PC-3 (cell line): ENCODE data around the gene AGTPBP1. TPM values are rescaled to one million over a fixed set of nuclear protein-coding genes. Genes with fewer than 3 reads are reported as not detected.

ENCODE experiments used
- ATAC-seq: fragments of 200-7000 bp; cut with Tn5 transposase; 2 replicates; pipeline ENCODE4 v1.9.1; 2020; ENCODE audit warnings: mild to moderate bottlenecking, moderate library complexity
- BruUV-seq: library from RNA; stranded (reverse); fragments of 400-500 nt; replicated peaks from 2 replicates; lab custom pipeline; 2021; lab: Mats Ljungman, UMichigan
- CTCF ChIA-PET: fragments of 300-600 bp; sonication (Branson Sonifier 250); formaldehyde crosslinking; loops from one replicate; lab custom pipeline; 2022; ENCODE audit warnings: antibody characterized with exemption; lab: Charles Lee
- POLR2A ChIA-PET: fragments of 300-600 bp; sonication (Branson Sonifier 250); formaldehyde crosslinking; loops from one replicate; lab custom pipeline; 2022; ENCODE audit warnings: antibody characterized with exemption; ENCODE audit not compliant: unreplicated experiment; lab: Charles Lee
- DNase-seq: peaks from one replicate; pipeline ENCODE4 v3.0.0-alpha.2; 2015
- H2AFZ ChIP-seq: fragments of 300-600 bp; sonication (generic); 2 replicates; pipeline ENCODE4 v1.6.0; 2016; ENCODE audit warnings: antibody characterized with exemption, low read length
- H3F3A ChIP-seq: fragments of 300-600 bp; sonication (generic); one replicate; pipeline ENCODE4 v1.6.0; 2017; ENCODE audit warnings: antibody characterized with exemption, low read length, control low read depth, mild to moderate bottlenecking; ENCODE audit not compliant: unreplicated experiment
- H3K27ac ChIP-seq: fragments of 300-600 bp; sonication (generic); 2 replicates; pipeline ENCODE4 v1.5.1; 2016; ENCODE audit warnings: mild to moderate bottlenecking, low read length
- H3K27me3 ChIP-seq: fragments of 300-600 bp; sonication (generic); 2 replicates; pipeline ENCODE4 v1.6.1; 2016; ENCODE audit warnings: low read length, mixed read lengths
- H3K36me3 ChIP-seq: fragments of 300-600 bp; sonication (generic); 2 replicates; pipeline ENCODE4 v1.6.1; 2016; ENCODE audit warnings: low read depth, mixed run types, low read length, mixed read lengths
- H3K4me1 ChIP-seq: fragments of 300-600 bp; sonication (generic); 2 replicates; pipeline ENCODE4 v1.5.1; 2016; ENCODE audit warnings: low read length; ENCODE audit not compliant: insufficient read depth
- H3K4me2 ChIP-seq: fragments of 300-600 bp; sonication (generic); 2 replicates; pipeline ENCODE4 v1.6.0; 2016; ENCODE audit warnings: low read length
- H3K4me3 ChIP-seq: fragments of 300-600 bp; sonication (generic); 2 replicates; pipeline ENCODE4 v1.5.1; 2016; ENCODE audit warnings: mild to moderate bottlenecking, low read length, mixed read lengths
- H3K79me2 ChIP-seq: fragments of 300-600 bp; sonication (generic); 2 replicates; pipeline ENCODE4 v1.6.1; 2017; ENCODE audit warnings: low read length, mixed read lengths
- H3K9ac ChIP-seq: fragments of 300-600 bp; sonication (generic); 2 replicates; pipeline ENCODE4 v1.6.0; 2016; ENCODE audit warnings: mild to moderate bottlenecking, low read length
- H3K9me2 ChIP-seq: fragments of 300-600 bp; sonication (generic); replicated peaks from 2 replicates; pipeline ENCODE4 v1.6.1; 2016; ENCODE audit warnings: mixed run types, low read length, mixed read lengths
- H3K9me3 ChIP-seq: fragments of 300-600 bp; sonication (generic); 2 replicates; pipeline ENCODE4 v1.6.1; 2016; ENCODE audit warnings: low read length, mixed read lengths
- H4K20me1 ChIP-seq: fragments of 300-600 bp; sonication (generic); 2 replicates; pipeline ENCODE4 v1.6.1; 2016; ENCODE audit warnings: low read length, mixed read lengths
- CTCF ChIP-seq: fragments of 300-600 bp; sonication (generic); conservative IDR thresholded peaks from 2 replicates; pipeline ENCODE4 v1.5.1; 2017; ENCODE audit warnings: antibody characterized with exemption, low read depth, mild to moderate bottlenecking, low read length
- EZH2 ChIP-seq: fragments of 300-600 bp; sonication (generic); IDR thresholded peaks from one replicate; pipeline ENCODE4 v1.6.1; 2017; ENCODE audit warnings: antibody characterized with exemption, mild to moderate bottlenecking, low read length; ENCODE audit not compliant: unreplicated experiment
- EZH2phosphoT487 ChIP-seq: fragments of 300-600 bp; sonication (generic); IDR thresholded peaks from 2 replicates; pipeline ENCODE4 v1.6.1; 2018; ENCODE audit warnings: mild to moderate bottlenecking, antibody characterized with exemption, low read length, borderline replicate concordance
- intact Hi-C: fragments of 100-400 bp; cut with micrococcal nuclease; formaldehyde crosslinking; loops from 2 replicates; pipeline ENCODE4 v1.9.0; 2023
- total RNA-seq: library from RNA; depleted of rRNA; stranded (reverse); fragments of >200 nt; gene quantifications from 2 replicates; pipeline ENCODE4 v1.2.3, GENCODE V29; 2014

Gene AGTPBP1
- total RNA-seq, 1 experiment from 2014 or later, result 6.0 TPM

GRCh38 chr9:85502815-85503655 lies 238.7 kb downstream of the AGTPBP1 start:
- no peak overlapping the region for H3K27ac ChIP-seq
- no peaks in the 10 kb centered on the region for H3K4me1 ChIP-seq
- H2AFZ ChIP-seq, result no peak overlapping the region
- H3F3A ChIP-seq, result no peaks in the 10 kb centered on the region
- no peaks in the 10 kb centered on the region for H3K79me2 ChIP-seq
- H3K4me3 ChIP-seq, result no peak overlapping the region
- no peaks in the 10 kb centered on the region for H4K20me1 ChIP-seq
- BruUV-seq, result no TSS peak
- H3K9me2 ChIP-seq, result no peaks in the 10 kb centered on the region
- H3K9ac ChIP-seq, result no peak overlapping the region
- no peaks in the 10 kb centered on the region for H3K36me3 ChIP-seq
- no peaks in the 10 kb centered on the region for H3K27me3 ChIP-seq
- H3K9me3 ChIP-seq, result no peaks in the 10 kb centered on the region
- TF ChIP-seq EZH2phosphoT487, result no peak
- no peak for TF ChIP-seq CTCF
- no peak for TF ChIP-seq EZH2
- H3K4me2 ChIP-seq, result no peak overlapping the region
- DNase-seq (no peak), ATAC-seq (no peak)
- ChIA-PET CTCF (no interaction called here), POLR2A (no interaction called here)
- intact Hi-C loops, result no loop called here

- CTCF ChIA-PET, result no interaction called here
- no TSS peak for BruUV-seq
- Histone ChIP-seq H3K4me1 (no peaks in the 10 kb centered on the region), H3K27ac (no peak overlapping the region), H3K79me2 (no peaks in the 10 kb centered on the region), H2AFZ (no peak overlapping the region), H3K4me3 (no peak overlapping the region), H4K20me1 (no peaks in the 10 kb centered on the region), H3K36me3 (no peaks in the 10 kb centered on the region), H3K9ac (no peak overlapping the region), H3K9me2 (no peaks in the 10 kb centered on the region), H3K27me3 (no peaks in the 10 kb centered on the region), H3F3A (no peaks in the 10 kb centered on the region), H3K9me3 (no peaks in the 10 kb centered on the region), H3K4me2 (no peak overlapping the region)
- POLR2A ChIA-PET, result no interaction called here
- intact Hi-C loops, result no loop called here
- TF ChIP-seq EZH2phosphoT487 (no peak), CTCF (no peak), EZH2 (no peak)
- ATAC-seq (no peak), DNase-seq (no peak)
Observed at GRCh38 chr9:85501882-85502281, 239.9 kb downstream of the AGTPBP1 start.

- TF ChIP-seq EZH2phosphoT487 (no peak), CTCF (no peak), EZH2 (no peak)
Observed at GRCh38 chr9:85501456-85501855, 240.3 kb downstream of the AGTPBP1 start.

More at GRCh38 chr9:85501456-85501855, 240.3 kb downstream of the AGTPBP1 start:
- Histone ChIP-seq H4K20me1 (no peaks in the 10 kb centered on the region), H3K9me3 (no peaks in the 10 kb centered on the region), H3K9ac (no peak overlapping the region), H3K27ac (no peak overlapping the region), H3K79me2 (no peaks in the 10 kb centered on the region), H3K4me3 (no peak overlapping the region), H3F3A (no peaks in the 10 kb centered on the region), H3K27me3 (no peaks in the 10 kb centered on the region), H3K9me2 (no peaks in the 10 kb centered on the region), H3K4me1 (no peaks in the 10 kb centered on the region), H3K4me2 (no peak overlapping the region), H3K36me3 (no peaks in the 10 kb centered on the region), H2AFZ (no peak overlapping the region)
- DNase-seq, result no peak
- intact Hi-C loops, result no loop called here
- POLR2A ChIA-PET, result no interaction called here
- ATAC-seq, result no peak
- CTCF ChIA-PET, result no interaction called here
- no TSS peak for BruUV-seq
